CD4-positive, alpha-beta T cell treated with Interleukin-2 at 100 ng/mL for 4 hours (primary cell): ENCODE data around the gene MEI4.
A peak's percentile ranks its signal among the peaks of the same experiment; 100 is the strongest.
"Not testable (repeated sequence)": the region's sequence is repeated elsewhere in the genome, so short reads cannot be mapped to it uniquely, and the experiment has no call there.

Experiments used
- DNase-seq: peaks from one replicate; pipeline ENCODE4 v3.0.0-alpha.2; 2020; ENCODE audit warnings: low spot score

Gene MEI4, protein sequence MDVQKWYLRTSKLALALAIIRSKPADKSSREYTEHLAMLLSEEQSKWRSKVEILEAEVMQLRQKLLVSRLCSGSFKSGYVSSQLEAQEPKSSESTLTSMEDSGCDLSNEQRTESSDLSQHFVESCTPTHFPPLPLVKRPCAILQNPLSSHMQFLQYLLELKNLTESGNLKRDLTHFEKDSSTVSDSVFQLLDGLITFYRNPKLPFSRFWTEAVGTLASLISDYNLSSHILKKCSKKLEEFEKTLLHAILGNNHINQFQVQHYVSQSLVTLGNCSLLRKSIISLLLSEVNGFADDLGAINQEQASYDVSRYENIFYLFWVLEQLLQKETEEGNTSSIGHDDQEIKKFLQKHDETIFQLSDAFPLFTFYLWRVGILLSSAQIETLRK

DNA sequence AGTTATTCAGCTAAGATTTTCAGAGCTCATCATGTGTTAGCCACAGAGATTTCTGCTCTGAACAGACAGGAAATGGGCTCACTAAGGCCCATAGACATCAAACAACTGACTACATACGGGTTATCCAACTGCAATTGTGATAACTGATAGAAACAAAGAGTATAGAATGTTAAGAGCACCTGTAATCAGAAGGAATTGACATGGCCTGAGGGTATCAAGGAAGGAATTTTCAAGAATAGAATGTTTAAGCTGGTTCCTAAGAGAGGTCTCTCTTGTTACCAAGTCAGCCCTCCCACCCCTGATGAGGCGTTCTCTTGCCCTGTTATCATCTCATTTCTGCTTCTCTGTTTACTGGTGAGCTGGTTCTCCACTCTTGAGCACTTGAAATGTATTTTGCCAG is at the start of gene MEI4:
TSS of gene MEI4 (plus strand) at position 301 of the 400 bp plus-strand sequence. CDS start 37,633 bp downstream, outside the sequence.
- DNase-seq = no peak

DNA sequence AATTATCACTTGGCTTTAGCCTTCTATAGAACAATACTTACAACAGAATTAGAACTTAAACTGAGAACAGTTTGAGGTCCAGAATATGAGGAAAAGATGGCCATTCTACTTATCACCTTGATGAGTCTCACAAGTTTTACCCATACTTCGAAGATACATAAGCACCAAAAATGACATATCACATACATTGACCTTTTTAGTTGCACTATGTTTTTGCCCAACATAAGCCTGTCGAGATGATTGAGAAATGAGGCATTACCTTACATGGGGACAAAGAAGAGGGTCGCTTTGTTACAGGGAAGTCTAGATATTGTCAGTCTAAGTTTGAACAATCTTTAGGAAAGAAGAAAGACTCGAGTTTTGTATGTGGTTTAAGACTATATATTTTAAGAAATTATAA is 48.4 kb upstream of the MEI4 start:
- DNase-seq = no peak

DNA sequence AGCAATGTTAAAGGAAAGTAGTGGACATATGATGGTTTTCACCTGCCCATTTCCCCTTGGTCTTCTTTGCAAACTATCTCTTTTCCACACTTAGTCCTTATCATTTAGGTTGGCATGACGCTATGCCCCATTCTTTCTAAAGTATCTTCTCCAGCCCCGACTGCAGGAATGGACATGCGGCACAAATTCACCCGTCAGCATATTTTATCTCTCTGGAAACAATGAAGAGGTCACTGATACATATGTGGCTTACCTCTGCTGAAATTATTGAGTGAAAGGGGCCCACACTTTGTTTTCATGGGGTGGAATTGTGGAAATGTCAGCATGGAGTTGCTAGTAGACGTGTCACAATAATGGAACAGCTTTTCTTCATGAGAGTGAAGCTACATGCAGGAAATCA is 45.8 kb upstream of the MEI4 start:
- no peak for DNase-seq

DNA sequence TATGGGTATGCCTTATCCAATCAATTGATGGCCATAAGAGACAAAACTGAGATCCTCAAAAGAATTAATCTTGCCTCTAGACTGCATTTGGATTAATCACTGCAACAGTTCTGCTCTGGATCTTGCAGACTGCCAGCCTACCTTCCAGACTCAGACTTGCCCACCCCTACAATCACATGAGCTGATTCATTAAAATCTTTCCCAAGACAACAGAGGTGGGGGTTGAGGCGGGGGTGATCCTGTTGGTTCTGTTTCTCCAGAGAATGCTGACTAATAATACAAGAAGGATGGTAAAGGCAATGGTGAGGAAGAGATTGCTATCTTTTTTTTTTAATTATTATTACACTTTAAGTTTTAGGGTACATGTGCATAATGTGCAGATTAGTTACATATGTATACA is 43.7 kb upstream of the MEI4 start:
- no peak for DNase-seq

DNA sequence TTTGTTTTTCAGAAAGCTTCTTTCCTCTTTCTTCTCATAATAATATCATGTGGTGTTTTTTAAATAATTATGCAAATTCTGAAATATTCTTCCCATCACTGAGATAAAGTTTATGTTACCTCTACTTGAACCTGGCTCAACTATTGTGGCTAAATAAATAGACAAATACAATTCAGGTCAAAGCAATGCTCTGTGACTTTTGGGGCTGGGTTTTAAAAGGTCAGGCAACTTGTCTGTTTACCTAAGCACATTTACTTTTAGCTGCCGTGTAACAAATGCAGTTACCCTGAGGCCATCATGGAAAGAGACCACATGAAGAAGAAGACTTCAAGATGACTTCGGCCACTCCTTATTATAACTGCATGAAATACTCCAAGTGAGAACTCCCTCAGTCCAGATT is 33.7 kb upstream of the MEI4 start:
- DNase-seq = no peak

DNA sequence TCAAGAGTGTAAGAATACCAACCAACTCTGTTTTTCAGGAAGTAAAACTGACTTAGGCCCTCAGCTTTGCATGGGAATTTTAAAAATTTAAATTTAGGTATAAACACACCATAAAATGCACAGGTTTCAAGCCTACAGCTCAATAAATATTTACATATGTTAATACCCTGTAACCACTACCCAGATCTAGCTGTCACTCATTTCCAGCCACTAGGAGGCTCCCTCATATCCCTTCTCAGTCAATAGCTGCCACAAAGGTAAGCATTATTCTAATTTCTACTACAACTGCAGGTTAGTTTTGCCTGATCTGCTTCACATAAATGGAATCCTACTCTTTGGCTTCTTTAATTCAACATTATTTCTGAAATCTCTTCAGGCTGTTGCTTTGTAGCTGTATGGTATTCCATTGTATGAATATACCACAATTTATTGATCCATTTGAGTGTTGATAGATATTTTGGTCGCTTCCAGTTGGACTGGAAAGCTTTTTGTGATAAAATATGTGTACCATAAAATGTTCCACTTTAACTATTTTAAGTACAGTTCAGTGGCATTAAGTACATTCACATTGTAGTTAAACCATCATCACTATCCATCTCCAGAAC is 32.5 kb upstream of the MEI4 start:
- no peak for DNase-seq

DNA sequence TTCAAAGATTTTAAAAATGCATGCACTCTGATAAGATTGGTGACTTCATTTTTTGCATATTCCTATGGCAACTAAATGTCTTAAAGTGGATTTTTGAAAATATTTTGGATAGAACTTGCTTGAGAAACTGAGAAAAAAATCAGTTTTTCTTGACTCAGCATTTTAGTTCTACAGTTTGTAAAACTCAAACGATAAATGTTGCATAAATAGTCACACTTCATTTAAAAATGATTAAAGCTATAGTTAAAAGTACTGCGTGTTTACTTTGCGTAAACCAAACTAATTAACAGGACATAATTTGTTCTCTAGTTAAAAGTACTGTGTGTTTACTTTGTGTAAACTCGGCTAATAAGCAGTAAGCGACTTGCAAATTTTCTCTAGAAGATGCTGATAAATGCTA is 28.3 kb upstream of the MEI4 start:
- no peak for DNase-seq

DNA sequence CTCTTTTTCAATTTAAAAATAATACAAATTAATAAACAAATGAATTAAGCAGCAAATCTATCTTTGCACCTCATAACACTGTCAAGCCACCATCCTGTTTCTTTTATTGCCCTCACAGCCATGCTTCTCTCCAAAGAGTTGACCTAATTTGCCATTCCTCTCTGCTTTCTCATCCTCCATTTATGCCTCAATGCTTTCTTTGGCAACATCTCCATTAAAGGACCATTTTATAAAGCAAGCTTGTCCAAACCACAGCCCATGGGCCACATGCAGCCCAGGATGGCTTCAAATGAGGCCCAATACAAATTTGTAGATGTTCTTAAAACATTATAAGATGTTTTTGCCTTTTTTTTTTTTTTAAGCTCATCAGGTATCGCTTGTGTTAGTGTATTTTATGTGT is 26.4 kb upstream of the MEI4 start:
- no peak for DNase-seq

DNA sequence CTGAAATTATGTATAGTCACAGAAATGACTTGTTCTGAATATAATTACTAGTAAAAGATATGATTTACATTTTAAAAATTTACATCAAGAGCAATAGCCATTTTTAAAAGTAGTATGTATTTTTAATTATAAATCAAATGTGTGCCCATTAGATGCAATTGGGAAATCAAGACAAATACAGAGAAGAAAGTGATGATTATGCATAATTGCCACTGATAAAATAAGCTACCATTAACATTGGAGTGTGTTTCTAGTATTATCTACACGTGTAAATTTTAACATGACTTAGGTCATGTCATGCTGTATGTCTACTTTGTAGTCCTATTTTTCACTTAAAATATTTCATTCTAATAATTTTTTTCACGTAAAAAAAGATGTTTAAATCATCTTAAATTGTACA is 22.8 kb upstream of the MEI4 start:
- DNase-seq = no peak

DNA sequence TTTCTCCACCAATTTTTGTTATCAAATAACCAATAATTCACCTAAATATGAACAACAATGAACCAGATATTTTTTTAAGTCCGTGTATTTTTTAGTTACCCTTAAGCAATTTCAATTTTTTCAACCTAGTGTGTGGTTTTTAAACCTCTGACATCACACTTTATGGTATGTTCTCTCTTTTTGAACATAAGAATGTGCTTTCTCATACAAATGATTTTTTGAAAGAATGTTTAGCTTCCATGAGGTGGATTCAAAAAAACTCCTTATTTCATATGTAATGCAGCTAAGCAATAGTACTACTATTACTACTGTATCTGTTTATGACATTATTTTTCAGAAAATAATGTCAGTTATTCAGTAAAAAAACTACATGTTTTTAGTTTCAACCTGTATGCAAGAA is 19.4 kb upstream of the MEI4 start:
- no peak for DNase-seq

DNA sequence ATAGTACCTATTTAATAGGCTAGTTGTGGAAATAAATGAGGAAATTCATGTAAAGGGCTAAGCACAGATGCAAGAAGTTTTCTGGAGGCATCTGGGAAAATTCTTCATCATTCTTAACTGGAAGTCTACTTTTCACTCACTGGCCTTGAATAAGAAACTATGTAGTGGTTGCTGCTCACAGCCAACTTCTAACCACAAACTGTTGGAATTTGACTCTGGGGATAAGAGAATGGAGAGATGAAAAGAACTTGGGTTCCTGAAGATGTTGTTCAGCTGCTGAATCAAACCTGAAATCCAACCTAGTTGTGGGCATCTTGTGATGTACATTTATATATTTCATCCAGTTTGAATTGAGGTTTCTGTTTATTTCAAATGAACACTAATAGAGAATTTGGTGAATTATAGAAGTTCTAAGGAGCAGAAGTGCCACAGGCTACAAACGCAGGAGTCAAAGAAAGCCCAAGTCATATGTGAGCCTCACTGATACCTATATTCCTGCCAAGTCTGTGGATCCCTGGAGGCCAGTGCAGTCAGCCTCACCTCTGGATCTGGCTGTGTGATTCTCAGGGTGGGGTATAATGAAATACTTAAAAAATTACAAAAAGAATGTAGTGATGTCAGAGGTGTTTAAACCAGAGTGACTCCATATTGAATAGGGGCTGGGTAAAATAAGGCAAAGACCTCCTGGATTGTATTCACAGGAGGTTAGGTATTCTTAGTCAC is 18.7 kb upstream of the MEI4 start:
- no peak for DNase-seq

DNA sequence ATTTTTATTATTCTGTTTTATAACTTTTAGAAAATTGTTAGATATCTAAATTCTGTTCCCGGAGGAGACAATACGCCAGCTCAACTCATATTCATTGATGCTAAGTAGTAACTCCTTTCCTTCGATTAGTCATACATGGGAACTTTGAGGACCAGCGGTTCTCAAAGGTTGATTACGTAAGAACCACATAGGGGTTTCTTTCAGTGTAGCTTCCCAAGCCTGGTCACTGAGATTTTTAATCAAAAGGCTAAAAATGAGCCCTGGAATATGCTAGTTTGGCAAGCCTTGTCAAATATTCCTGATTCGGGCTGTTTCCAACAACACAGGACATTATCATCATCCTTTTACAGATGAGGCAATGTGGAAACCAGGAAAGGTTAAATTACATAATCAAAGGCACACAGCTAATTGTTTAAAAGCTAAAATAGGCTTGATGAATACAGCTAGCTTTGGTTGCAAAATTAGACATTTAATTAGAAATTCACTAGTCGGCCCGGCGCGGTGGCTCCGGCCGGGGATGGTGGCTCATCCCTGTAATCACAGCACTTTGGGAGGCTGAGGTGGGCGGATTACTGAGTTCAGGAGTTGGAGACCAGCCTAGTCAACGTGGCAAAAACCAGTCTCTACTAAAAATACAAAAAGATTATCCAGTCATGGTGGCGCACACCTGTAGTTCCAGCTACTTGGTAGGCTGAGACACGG is 14.6 kb upstream of the MEI4 start:
- DNase-seq = no peak

DNA sequence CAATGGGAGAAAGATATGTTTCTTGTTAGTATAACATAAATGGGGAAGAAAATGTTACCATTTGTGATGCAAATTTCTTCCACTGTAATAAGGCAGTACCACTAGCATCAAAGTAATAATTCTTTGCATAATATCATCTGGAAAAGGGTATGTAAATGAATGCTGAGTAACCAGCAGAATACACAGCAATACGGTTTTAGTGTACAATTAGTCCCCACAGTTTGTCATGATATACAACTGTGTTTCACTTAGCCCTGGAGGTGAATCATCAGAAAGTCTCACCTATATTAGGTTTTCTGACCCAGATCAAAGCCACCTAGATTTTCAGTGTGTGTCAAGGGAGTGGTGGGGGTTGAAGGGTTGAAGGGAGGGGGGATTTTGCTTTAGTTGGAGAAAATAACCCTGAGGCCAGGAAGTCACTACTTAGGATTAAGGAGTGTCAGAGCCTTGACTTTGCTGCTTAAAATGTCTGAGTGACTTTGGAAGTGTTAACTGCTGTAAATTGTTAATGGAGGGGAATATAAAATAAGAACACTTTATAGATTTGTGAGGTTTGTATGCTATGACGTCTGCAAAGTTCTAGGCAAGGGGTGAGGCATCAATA is 8.6 kb upstream of the MEI4 start:
- DNase-seq = no peak

DNA sequence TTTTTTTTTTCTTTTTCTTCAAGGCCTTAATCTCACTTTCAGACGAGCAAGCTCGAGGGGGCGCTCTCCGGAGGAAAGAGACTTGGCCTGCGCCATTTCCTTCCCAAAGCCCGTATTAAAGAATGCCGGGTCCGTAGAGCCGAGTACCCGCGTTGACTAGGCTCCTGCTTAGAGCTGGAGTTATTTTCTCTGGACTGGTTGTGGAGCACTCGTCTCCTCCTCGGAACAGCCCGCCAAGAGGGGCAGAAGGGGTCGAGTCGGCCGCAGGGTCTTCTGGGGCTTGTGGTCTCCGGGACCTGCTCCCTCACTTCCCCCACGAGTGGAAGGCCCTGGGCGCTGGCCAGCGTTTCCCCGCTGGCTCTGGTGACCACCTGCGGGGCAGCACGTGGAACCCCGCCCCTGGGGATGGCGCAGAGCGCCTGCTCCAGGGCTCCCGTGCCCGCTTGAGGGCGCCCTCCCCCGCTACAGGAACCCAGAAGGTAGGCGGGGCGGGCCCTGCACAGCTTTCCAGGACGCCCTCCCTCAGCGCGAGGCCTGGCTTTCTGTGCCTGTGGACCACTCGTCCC is 2.7 kb upstream of the MEI4 start:
- DNase-seq = peak; percentile 2

DNA sequence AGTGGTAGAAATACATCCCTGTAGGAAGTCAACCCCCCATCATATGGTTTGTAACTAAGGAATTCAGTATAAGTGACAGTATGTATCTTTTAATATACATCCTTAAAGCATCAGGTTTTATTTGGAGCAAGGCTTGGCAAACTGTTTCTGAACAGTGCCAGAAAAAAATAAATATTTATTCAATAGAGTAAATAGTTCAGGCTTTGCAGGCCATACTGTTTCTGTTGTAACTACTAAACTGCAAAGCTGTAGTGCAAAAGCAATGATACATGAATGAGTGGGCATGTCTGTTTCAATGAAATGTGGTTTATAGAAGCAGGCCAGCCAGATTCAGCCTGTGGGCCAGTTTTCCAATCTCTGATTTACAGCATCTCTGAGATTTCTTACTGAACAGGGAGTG is 977 bp downstream of the MEI4 start:
- DNase-seq = no peak

DNA sequence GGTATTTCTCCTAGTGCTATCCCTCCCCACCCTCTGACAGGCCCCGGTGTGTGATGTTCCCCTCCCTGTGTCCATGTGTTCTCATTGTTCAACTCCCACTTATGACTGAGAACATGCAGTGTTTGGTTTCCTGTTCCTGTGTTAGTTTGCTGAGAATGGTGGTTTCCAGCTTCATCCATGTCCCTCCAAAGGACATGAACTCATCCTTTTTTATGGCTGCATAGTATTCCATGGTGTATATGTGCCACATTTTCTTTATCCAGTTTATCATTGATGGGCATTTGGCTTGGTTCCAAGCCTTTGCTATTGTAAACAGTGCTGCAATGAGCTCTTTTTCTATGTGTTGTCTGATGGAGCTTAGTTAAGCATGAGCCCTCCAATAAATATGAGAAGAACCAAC is 2.2 kb downstream of the MEI4 start:
- not testable (repeated sequence) for DNase-seq

DNA sequence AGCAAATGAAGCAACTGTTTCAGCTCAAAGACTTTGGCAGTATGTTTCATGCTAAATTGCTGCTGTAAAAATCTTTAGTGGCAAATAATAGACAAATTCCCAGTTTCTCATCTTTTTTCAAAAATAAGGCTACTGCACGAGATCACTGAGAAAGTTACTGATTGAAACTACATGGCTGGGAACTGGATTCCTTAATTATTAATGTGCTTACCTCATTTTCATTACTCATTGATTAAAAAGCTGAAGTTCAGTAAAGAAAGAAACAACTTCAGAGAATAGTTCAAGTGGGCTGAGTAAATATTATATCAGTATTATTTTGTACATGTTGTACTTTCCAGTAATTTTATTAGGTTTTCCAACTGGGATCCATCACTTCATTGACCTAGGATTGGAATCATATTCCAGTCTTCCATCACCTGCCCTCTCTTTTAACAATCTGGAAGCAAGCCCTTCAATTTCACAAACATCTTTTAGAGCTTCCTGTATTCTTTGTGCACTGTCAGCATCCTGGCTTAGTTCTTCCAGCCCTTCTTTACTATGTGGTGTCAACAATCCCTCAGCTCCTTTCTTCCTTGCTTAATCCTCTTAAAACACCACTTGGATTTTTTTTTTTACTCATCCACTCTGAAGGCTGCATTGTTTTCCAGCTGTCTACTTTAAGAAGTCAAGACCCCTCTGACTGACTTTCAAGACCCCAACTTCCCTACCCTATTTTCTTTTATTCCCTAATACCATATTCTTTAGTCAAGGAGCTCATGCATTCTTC is 4.3 kb downstream of the MEI4 start:
- DNase-seq = no peak

DNA sequence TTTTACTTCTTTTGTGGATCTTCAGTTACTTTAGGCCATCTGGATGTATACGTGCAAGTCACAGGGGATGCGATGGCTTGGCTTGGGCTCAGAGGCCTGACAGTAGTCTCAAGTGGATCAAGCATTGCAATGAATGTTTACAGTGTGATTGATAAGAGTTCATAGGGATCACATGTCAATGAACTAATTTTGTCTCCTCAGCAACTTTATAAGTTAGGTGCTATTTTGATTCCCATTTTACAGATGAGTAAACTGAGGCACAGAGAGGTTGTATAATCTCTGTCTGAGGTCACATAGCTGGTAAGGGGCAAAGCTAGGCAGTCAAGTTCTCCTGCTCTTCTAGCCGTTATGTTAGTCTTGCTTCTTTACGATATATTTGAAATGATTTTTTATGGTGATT is 13.5 kb downstream of the MEI4 start:
- no peak for DNase-seq

DNA sequence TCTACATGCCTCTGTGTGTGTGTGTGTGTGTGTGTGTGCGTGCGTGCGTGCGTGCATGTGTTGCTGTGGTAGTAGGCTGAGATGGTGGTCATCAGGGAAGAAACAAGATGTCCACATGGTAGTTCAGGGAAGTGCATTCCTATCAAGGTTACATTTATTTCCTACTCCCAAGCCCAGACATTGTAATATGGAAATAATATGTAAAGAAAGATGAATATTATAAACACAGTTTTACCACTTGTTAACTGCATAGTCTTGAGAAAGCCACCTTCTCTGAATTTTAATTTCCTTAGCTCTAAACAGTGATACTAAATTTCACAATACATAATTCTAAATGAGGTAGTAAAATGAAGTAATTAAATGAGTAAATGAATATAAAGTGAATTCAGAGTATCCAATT is 14.0 kb downstream of the MEI4 start:
- no peak for DNase-seq

DNA sequence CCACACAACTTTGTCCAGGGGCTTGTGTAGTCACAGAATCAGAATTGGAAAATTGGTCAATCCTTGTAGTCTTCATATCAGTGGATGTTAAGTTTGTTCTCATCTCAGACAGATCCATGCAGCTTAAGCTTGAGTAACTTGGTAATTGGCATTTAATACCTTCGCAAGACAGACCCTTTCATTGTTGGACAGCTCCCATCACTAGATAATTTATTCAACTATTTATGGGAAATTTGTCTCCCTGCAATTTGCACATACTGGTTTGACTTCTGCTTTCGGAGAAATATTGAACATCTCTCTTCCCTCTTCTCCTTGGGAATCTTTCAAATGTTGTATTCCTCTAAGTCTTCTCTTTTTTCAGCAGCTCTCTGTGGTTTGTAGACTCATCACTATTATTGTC is 17.1 kb downstream of the MEI4 start:
- no peak for DNase-seq

DNA sequence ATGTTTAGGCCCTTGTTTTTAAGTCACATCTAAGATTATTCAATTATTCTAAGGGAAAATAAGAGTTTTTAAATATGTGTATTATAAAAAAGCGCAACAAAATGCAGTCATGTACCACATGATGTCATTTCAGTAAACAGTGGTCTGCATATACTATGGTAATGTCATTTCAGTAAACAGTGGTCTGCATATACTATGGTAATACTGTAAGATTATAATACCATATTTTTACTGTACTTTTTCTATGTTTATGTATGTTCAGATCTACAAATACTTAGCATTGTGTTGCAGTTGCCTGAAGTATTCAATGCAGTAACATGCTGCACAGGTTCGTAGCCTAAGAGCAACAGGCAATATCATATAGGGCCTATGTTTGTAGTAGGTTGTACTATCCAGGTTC is 21.4 kb downstream of the MEI4 start:
- no peak for DNase-seq
